GM18868 (cell line): ENCODE results near the gene HADH.

ENCODE experiments used
- ATAC-seq: cut with Tn5 transposase; IDR thresholded peaks from one replicate; pipeline ENCODE4 v1.9.1; 2021; ENCODE audit warnings: mild to moderate bottlenecking, moderate library complexity; ENCODE audit not compliant: unreplicated experiment

HADH gene

DNA sequence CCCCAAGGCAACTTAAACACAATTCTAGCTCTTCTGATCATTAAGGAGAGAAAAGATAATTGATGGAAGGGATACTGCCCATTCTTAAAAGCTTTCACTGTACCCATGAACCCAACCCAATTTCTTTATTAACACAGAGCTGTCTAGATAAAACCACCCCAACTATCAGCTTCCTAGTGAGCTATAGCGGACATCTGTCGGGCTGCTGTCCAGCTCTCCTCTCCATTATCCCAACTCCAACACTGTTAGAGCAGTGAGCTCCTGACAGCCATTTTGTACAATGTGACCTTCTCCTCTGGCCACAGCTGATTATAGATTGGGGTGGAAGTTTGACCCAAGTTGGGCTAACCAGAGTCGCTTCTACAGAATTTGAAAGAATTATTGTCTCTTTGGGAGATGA lies 66.1 kb downstream of the HADH start:
- no peak for ATAC-seq

DNA sequence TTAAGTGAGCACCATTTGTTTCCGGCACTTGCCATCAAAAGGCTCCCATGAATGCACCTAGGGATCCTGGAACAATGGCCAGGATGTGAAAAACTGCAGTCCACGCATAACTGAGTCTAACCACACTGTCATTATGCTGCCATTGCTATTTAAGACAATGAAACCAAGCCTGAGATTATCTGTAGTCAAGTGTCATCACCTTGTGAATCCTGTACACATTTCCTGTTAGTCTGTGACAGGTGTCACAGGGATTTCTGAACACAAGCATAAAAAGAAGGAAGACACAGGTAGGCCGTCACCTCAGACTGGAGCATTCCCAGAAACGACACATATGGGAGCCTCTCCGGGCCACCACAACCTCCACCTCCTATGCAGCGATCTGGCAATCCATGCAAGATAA lies 66.7 kb downstream of the HADH start:
- ATAC-seq, result no peak

DNA sequence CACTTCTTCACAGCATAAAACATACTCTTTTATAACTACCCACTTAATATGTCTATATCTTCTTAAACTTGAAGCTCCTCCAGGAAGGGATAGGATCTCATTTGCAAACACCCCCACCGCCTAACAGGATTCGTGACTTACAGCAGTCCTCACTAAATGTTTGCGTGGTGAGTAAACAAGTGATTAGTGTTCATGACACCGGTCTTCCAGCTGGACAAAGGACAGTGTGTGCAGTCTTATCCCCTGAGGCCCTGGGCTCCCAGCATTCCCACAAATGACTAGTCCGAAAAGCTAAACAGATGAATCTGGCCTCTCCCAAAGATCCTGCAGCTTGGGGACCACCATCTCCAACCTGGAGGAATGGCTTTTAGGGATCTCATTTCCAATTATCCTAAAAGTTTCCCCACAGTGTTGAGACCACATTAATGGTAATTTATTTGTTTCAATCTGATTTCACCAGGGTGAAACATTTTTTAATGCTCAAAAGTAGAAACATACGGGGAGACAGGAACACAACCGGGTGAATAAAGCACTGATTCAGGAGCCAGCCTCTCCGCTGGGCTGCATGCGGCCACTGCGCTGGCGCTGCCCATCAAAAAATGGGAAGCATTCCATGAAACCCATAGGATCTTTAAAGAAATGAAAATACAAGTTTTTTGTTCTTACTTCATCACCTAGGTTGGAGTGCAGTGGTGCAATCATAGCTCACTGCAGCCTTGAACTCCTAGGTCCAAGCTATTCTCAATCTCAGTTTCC lies 69.2 kb downstream of the HADH start:
- no peak for ATAC-seq

DNA sequence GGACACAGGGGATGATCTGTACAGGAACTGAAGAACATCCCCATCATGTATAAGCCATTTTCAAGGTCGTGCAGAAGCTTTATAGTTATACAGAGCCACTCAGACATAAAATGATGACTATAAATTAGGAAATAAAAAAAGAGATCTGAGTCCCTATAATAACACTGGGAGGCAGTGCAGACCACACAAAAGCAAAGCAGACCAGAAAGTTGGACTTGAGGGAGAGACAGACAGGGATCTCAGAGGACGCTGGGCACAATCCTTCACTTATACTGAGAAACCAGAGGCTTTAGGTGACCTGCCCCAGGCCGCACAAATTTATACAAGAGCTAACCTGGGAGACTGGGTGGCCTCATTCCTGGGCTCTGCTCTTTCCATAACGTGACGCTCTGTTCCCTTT lies 70.5 kb downstream of the HADH start:
- no peak for ATAC-seq

DNA sequence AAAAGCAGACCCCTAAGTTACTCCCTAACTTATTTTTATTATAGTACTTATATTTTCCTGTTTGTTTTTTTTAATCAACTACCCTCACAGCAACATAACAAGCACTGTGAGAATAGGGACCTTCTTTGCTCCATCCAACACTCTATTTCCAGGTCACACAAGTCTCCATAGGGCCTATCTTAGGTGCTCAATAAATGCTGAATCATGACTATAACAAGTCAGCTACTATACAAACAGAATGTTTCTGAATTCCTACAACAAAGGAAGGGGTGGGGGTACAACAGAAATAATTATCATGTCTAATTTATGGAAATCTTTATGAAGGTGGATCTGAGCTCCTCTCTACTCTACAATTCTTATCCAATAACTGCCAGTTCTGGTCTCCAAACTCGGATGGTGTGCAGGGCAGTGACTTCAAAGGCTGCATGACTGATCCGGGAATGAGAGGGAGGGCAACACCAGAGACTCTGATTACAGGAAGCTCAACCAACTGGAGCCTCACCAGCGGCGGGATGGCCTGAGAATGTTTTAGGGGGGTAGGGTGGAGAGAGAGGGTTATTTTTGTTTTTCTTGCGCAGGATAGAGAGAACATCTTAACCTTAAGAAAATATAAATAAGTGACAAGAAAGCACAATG lies 71.1 kb downstream of the HADH start:
- no peak for ATAC-seq

DNA sequence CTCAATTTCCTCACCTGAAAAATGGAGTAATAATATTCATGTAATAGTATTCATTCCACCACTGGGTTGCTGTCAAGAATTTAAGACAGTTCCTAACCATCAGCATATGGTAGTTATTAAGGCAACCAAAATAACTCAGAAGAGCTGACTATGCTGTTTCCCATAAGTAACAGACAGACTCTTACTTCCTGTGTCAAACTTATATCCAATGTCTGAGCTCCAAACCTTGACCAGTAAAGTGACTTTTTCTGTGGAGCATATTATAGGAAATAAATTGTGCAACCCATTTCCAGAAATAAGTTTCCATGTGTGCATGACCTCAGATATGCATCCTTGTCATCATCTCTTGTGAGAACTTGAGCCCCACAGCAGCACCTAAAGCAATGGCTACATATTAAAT lies 78.8 kb downstream of the HADH start:
- ATAC-seq, result no peak

DNA sequence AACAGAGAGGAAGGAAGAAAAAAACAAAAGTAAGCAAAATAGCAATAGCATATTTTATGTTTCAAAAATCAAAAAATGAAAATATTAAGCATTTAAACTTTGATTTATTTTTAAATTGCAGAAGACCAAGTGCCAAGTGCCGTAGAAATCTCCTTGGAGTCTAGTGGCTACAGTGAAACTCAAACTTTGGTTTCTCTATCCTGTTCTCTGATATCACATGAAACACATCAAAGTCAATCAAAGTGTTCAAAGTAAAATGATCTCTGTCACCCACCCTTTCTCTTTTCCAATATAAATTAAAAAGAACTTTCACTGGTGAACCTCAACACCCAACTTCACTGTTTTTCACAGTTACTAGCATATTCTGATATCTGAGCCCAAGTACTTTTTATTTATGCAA lies 81.1 kb downstream of the HADH start:
- no peak for ATAC-seq

DNA sequence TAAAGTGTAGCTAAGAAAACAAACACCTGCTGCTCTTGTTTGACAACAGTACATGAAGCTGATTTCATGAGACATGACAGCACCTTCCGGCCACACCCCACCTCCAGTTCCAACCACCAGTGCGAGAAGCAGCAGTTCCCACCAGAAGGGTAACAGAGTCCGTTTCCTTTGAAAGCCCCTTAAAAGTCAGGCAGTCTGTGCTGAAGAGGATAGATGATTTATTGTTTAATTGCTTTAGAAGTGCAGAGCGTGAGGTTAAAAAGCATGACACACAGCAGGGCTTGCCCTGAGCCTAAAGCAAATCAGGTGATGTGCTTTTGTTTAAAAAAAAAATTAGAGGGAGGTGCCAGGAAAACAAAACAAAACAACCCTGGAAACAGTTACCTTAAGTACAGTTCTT lies 82.6 kb downstream of the HADH start:
- ATAC-seq, result no peak

DNA sequence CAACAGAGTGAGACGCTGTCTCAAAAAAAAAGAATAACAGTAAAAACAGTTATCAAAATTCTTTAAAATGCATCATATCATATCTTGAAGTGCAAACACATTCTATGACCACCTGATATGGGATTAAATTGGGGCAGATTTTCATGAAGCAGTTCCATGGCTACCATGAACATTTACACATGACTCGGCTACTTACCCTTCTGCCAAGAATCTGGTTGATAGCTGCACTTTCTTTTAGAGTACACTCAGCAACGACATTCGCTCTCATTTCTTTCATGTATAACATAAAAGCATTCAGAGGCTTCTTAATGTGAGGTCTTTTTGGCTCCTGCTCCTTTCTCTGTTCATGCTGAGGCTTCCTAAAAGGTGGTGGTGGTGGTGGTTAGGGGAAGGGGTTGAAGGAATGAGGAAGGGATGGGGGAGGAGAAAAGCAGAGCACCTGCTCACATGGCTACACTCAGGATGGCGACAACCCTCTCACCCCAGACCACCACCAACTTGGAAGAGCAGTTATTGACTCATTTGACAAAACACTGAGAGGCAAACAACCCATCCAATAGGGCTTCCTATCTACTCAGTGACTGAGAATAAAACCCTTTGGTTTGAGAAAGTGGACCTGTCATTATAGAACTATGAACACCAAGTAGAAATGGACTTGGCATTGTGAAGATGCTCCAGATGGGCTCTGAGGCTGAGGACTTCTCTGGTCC lies 88.5 kb downstream of the HADH start:
- ATAC-seq, result no peak

DNA sequence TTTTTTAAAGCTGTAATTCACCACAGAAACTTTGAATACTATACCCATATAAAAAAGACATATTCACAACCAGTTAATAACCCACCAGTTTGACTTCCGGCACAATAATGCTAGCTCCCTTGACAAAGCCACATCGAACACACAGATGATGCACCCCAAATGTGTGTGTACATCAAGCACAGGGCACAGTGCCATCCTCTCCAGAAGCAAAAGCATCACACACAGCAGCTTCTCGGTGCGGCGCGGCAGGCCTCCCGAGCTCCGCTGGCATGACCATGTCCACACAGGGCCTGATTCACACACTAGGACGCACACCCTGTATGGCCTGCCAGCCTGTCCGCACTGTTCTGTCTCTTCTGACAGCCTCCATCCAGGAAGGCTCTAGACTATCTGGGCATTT lies 91.1 kb downstream of the HADH start:
- ATAC-seq, result no peak

DNA sequence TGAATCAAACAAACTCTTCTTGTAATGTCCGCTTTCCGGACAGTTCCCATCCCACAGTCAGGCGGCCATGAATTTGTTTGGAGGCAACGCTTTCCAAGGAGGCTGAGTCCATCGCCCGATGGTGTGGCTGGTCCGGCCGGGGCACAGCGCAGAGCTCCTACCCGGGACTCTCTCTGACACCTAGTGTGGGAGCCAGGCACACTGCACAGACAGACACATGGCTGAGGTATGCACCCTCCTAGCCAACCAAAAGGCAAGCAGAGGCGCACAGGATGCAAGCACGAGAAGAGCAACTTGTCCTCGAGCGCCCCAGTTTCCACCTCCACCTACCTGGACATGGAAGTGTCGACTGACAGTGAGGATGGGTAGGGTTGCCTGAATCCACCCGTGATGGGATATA lies 91.6 kb downstream of the HADH start:
- ATAC-seq, result no peak
